ENCODE results near the gene TYMS. TPM values are rescaled to one million over a fixed set of nuclear protein-coding genes. Genes with fewer than 3 reads are reported as not detected.

TYMS gene
- total and polyA plus RNA-seq, 4 donors: 22.1 to 70.3 (median 43.1) TPM

DNA sequence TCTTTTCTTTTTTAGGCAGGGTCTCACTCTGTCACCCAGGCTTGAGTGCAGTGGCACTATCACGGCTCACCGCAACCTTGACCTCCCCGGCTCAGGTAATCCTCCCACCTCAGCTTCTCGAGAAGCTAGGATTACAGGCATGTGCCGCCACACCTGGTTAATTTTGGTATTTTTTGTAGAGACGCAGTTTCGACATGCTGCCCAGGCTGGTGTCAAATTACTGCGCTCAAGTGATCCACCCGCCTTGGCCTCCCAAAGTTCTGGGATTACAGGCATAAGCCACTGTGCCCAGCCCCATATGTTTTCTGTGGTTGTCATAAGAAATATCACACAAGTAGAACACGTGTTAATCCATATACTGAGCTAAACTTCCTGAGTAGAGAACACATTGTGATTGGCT lies 40.3 kb downstream of the TYMS start:
- Histone ChIP-seq H3K27ac (ENCODE audit: low read depth, low read length) (no peak overlapping the region), H3K36me3 (ENCODE audit: control insufficient read depth, insufficient read depth, low read length) (peaks cover 3% of the 10 kb centered on the region), H3K9me3 (ENCODE audit: control insufficient read depth, insufficient read depth, low read length) (no peaks in the 10 kb centered on the region), H3K4me3 (ENCODE audit: low read depth, low read length) (no peak overlapping the region), H3K27me3 (ENCODE audit: control insufficient read depth, insufficient read depth, low read length) (no peaks in the 10 kb centered on the region), H3K4me1 (ENCODE audit: control insufficient read depth, insufficient read depth, low read length) (peaks cover 4% of the 10 kb centered on the region)
- DNase-seq (ENCODE audit: low read depth in 4 of 6, low spot score in 6 of 6): no peak
- WGBS (ENCODE audit: insufficient coverage): 96% methylated on average over 4 of the region's 10 CpGs

DNA sequence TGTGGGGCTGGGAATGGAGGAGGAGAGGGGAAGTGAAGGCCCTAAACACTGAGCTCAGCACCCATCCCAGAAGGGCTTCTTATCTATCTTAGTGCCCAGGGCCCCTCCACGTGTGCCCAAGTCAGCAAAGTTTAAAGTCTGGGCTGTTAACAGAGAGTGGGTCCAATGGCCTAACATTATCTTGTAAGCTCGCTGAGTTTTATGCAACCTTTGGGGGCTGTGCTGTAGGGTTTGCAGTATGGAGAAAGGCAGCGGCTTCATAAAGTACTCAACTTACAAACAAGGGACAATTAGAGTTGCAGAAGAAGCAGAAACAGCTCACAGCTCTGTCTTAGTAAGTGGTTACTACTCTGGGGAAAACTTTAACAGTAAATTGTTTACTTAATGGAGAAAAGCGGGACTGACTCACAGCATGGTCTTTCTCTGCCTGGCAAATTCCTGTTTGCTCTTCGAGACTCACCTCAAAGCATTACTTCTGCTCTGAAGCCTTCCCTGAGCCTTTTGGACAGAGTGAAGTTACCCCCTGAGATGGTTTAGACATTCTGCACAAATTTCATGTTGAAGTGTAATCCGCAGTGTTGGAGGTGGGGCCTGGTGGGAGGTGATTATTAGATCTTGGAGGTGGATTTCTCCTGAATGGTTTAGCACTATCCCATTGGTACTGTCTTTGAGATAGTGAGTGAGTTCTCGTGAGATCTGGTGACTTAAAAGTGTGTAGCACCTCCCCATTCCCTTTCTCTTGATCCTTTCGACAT lies 45.9 kb downstream of the TYMS start:
- WGBS (ENCODE audit: insufficient coverage): 100% methylated on average over 3 of the region's 8 CpGs

DNA sequence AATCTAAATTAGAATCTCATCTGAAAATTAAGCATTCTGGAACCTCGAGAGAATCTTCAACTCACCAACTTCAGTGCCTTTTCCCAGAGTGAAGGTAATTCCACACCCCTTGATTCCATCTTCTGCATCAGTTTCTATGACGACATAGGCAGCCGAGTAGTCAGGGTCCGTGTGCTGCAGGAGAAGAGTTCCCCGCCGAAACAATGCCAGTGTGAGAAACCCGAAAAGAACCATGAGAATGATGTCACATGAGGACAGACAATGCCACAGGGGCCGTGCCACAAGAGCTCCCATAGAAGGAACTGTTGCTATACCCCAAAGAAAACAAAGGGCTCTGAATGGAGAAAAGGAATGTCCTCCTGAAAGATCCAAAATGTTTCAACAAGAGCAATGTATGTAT lies 49.0 kb downstream of the TYMS start:
- H3K4me1 ChIP-seq (ENCODE audit: control insufficient read depth, insufficient read depth, low read length): no peaks in the 10 kb centered on the region
- no peak overlapping the region for H3K4me3 ChIP-seq (ENCODE audit: low read depth, low read length)
- H3K27me3 ChIP-seq (ENCODE audit: control insufficient read depth, insufficient read depth, low read length): no peaks in the 10 kb centered on the region
- WGBS (ENCODE audit: insufficient coverage): 37% methylated on average over 7 of the region's 8 CpGs
- H3K9me3 ChIP-seq (ENCODE audit: control insufficient read depth, insufficient read depth, low read length): no peaks in the 10 kb centered on the region
- H3K36me3 ChIP-seq (ENCODE audit: control insufficient read depth, insufficient read depth, low read length): no peaks in the 10 kb centered on the region
- H3K27ac ChIP-seq (ENCODE audit: low read depth, low read length): no peak overlapping the region
- peak in 1 of 6 donors; percentile 58 for DNase-seq (ENCODE audit: low read depth in 4 of 6, low spot score in 6 of 6)

More for the DNA sequence above, 45.9 kb downstream of the TYMS start:
- Histone ChIP-seq H3K36me3 (ENCODE audit: control insufficient read depth, insufficient read depth, low read length) (no peaks in the 10 kb centered on the region), H3K27ac (ENCODE audit: low read depth, low read length) (no peak overlapping the region), H3K27me3 (ENCODE audit: control insufficient read depth, insufficient read depth, low read length) (no peaks in the 10 kb centered on the region), H3K4me1 (ENCODE audit: control insufficient read depth, insufficient read depth, low read length) (no peaks in the 10 kb centered on the region), H3K4me3 (ENCODE audit: low read depth, low read length) (no peak overlapping the region), H3K9me3 (ENCODE audit: control insufficient read depth, insufficient read depth, low read length) (no peaks in the 10 kb centered on the region)
- DNase-seq (ENCODE audit: low read depth in 4 of 6, low spot score in 6 of 6): peak in 1 of 6 donors; percentile 75

DNA sequence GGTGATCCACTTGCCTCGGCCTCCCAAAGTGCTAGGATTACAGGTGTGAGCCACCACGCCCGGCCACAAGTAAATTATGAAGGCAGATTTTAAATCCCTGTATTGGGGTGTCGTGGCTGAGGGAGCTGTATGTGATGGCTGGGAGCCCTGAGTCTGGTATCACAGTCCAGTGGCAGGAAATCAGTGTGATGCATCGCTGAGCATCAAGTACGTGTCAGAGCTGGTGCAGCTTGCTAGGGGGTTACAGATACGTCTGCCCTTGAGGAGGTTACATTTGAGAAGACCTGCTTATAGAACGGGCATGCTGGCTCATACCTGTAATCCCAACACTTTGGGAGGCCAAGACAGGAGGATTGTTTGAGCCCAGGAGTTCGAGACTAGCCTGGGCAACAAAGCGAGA lies 50.6 kb downstream of the TYMS start:
- no peak overlapping the region for H3K27ac ChIP-seq (ENCODE audit: low read depth, low read length)
- H3K4me3 ChIP-seq (ENCODE audit: low read depth, low read length): no peak overlapping the region
- H3K27me3 ChIP-seq (ENCODE audit: control insufficient read depth, insufficient read depth, low read length): no peaks in the 10 kb centered on the region
- DNase-seq (ENCODE audit: low read depth in 4 of 6, low spot score in 6 of 6): no peak
- peaks cover 9% of the 10 kb centered on the region for H3K4me1 ChIP-seq (ENCODE audit: control insufficient read depth, insufficient read depth, low read length)
- WGBS (ENCODE audit: insufficient coverage): 97% methylated on average over 7 of the region's 10 CpGs
- H3K9me3 ChIP-seq (ENCODE audit: control insufficient read depth, insufficient read depth, low read length): no peaks in the 10 kb centered on the region
- H3K36me3 ChIP-seq (ENCODE audit: control insufficient read depth, insufficient read depth, low read length): no peaks in the 10 kb centered on the region

DNA sequence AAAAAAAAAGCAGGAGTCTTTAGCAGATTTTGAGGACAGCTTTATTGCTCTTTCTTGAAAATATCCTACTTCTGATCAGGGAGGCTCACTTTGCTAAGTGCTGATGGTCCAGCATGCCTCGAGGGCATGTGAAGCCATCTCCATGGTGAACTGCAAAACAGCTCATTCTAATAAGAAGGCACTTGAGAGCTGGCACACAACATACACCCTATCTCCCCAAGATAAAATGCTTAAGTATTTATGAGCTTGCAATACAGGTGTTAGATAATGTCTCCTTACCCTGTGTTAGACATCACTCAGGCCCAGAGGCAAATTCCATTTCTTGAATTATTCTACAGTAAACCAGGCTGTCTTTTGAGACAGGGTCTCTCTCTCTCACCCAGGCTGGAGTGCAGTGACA lies 52.3 kb downstream of the TYMS start:
- Histone ChIP-seq H3K36me3 (ENCODE audit: control insufficient read depth, insufficient read depth, low read length) (no peaks in the 10 kb centered on the region), H3K9me3 (ENCODE audit: control insufficient read depth, insufficient read depth, low read length) (no peaks in the 10 kb centered on the region), H3K27ac (ENCODE audit: low read depth, low read length) (no peak overlapping the region), H3K27me3 (ENCODE audit: control insufficient read depth, insufficient read depth, low read length) (no peaks in the 10 kb centered on the region), H3K4me3 (ENCODE audit: low read depth, low read length) (no peak overlapping the region), H3K4me1 (ENCODE audit: control insufficient read depth, insufficient read depth, low read length) (peaks cover 9% of the 10 kb centered on the region)
- WGBS (ENCODE audit: insufficient coverage): 14% methylated on average over 1 of the region's 1 CpG
- DNase-seq (ENCODE audit: low read depth in 4 of 6, low spot score in 6 of 6): no peak

DNA sequence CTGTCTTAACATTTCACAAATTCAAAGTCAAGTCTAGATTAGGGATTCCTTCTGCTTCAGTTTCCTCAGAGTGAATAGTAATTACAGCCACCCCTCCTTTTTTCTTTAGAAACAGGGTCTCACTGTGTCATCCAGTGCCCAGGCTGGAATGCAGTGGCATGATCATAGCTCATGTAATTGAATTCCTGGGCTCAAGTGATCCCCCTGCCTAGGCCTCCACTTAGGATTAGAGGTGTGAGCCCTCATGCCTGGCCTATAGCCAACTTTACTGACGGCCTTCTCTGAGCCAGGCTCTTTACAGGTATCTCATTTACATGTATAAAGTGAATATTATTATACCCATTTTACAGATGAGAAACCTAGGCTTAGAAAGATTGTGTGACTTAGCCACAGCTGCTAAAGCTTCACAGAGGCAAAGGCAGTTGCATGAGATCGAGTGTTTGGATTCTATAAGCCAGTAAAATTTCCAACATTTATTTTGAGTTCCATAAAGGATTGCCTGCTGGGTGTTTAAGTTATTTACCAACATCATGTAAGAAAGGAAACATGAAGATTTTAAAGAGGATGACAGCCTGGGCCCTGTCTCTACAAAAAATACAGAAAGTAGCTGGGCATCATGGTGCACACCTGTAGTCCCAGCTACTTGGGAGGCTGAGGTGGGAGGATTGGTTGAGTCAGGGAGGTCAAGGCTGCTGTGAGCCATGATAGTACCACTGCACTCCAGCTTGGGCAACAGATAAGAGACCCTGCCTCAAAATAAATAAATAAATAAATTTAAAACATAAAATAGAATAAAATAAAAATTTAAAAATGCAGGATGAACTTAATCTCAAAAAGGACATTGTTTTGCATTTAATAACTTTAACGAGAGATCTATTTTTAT lies 53.2 kb downstream of the TYMS start:
- H3K27ac ChIP-seq (ENCODE audit: low read depth, low read length): no peak overlapping the region
- no peaks in the 10 kb centered on the region for H3K36me3 ChIP-seq (ENCODE audit: control insufficient read depth, insufficient read depth, low read length)
- peaks cover 9% of the 10 kb centered on the region for H3K4me1 ChIP-seq (ENCODE audit: control insufficient read depth, insufficient read depth, low read length)
- DNase-seq (ENCODE audit: low read depth in 4 of 6, low spot score in 6 of 6): no peak
- no CpG with 5 or more reads among the region's 3 CpGs for WGBS (ENCODE audit: insufficient coverage)
- H3K9me3 ChIP-seq (ENCODE audit: control insufficient read depth, insufficient read depth, low read length): no peaks in the 10 kb centered on the region
- peak overlapping the region; percentile 74 for H3K4me3 ChIP-seq (ENCODE audit: low read depth, low read length)
- no peaks in the 10 kb centered on the region for H3K27me3 ChIP-seq (ENCODE audit: control insufficient read depth, insufficient read depth, low read length)

DNA sequence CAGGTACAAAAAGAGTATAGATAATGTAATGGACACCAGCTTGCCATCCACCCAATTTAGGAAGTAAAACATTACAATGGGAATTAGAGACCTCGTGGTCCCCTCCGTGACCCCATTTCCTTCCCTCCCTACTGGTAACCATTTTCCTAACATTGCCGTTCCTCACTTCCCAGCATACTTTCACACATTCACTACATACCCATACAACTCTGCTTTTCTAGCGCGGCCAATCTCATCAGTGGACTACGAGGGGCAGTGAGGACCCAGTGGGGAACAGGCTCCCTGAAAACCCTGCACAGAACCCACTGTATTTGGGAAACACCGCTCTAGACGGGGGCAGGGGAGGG lies 53.8 kb downstream of the TYMS start:
- peak in 1 of 6 donors; percentile 44 for DNase-seq (ENCODE audit: low read depth in 4 of 6, low spot score in 6 of 6)
- no peaks in the 10 kb centered on the region for H3K9me3 ChIP-seq (ENCODE audit: control insufficient read depth, insufficient read depth, low read length)
- 10% methylated on average over 5 of the region's 8 CpGs for WGBS (ENCODE audit: insufficient coverage)

DNA sequence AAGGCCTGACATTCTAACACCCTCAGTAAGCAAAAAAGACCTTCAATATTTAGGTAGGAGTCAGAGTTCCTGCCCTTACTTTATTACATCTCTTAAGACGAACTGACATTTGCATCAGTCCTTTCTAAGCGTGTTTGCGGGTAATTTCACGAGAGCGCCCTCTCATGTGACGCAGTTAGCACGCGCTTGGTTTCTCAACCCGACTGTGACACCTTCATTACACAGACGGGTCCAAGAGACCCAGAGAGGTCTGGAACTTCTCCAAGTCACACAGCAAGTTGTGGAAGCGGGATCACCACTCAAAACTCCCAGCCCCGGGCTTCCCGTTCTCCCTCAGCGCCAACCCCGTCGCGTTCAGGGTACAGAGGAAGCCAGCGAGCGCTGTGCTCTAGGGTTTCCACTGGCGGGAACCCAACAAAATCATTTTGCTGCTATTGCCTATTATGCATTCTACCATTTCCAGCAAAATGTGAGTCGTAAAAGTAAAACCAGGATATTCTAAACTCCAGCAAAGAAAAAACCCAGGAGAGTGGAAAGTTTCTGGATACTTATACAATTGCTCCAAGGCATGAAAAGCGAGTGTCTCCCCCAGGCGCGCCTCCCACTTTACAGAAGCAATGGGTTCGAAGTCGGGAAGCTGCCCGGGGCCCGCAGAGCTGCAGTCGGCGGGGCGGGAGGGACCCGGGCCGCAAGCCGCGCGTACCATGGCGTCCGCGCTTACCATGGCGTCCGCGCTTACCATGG lies 54.4 kb downstream of the TYMS start:
- DNase-seq (ENCODE audit: low read depth in 4 of 6, low spot score in 6 of 6): peak in 4 of 6 donors; percentile 39 to 78 (median 56)
- Histone ChIP-seq H3K9me3 (ENCODE audit: control insufficient read depth, insufficient read depth, low read length) (no peaks in the 10 kb centered on the region), H3K36me3 (ENCODE audit: control insufficient read depth, insufficient read depth, low read length) (no peaks in the 10 kb centered on the region), H3K4me3 (ENCODE audit: low read depth, low read length) (peak overlapping the region; percentile 74), H3K27me3 (ENCODE audit: control insufficient read depth, insufficient read depth, low read length) (no peaks in the 10 kb centered on the region), H3K4me1 (ENCODE audit: control insufficient read depth, insufficient read depth, low read length) (peaks cover 9% of the 10 kb centered on the region), H3K27ac (ENCODE audit: low read depth, low read length) (peak overlapping the region; percentile 64)
- WGBS (ENCODE audit: insufficient coverage): under 1% methylated on average over 39 of the region's 42 CpGs

More for the DNA sequence above, 53.8 kb downstream of the TYMS start:
- no peaks in the 10 kb centered on the region for H3K27me3 ChIP-seq (ENCODE audit: control insufficient read depth, insufficient read depth, low read length)
- peak overlapping the region; percentile 74 for H3K4me3 ChIP-seq (ENCODE audit: low read depth, low read length)
- peaks cover 9% of the 10 kb centered on the region for H3K4me1 ChIP-seq (ENCODE audit: control insufficient read depth, insufficient read depth, low read length)
- H3K36me3 ChIP-seq (ENCODE audit: control insufficient read depth, insufficient read depth, low read length): no peaks in the 10 kb centered on the region
- H3K27ac ChIP-seq (ENCODE audit: low read depth, low read length): peak overlapping the region; percentile 64

DNA sequence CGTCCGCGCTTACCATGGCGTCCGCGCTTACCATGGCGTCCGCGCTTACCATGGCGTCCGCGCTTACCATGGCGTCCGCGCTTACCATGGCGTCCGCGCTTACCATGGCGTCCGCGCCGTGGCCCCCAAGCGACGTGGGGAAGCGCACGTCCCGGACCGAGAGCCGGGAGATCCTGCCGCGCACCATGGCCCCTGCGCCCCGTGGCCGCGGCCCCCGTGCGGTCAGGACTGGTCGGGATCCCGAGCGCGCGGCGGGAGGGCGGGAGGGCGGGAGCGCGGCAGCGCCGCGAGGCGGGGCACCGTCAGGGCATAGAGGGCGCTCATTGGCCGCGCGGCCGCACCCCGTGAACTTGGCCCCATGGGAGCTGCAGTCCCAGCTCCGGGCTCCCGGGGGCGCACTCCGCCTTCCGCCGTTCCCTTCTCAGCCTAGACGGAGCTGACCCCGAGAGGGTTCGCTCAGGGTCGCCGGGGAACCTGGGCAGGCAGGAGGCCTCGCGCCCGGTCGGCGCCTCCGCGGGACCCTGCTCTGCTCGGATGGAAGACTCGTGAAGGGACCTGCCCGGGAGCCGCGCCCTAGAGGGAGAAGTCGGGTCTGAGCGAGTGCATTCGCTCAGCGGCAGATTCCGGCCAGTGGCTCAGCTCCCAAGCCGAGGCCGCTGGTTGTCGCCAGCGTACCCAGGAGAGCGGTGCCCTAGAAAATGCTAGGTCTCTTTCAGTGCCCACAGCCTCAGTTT lies 55.1 kb downstream of the TYMS start, which contains the start of gene ENOSF1:
Gene ENOSF1 (minus strand): TSS at position 230 of the 734 bp plus-strand sequence. CDS start 43 bp downstream, at position 187.
- peak within 1 kb of the TSS; percentile 74 for H3K4me3 ChIP-seq (ENCODE audit: low read depth, low read length)

More for the DNA sequence above, 55.1 kb downstream of the TYMS start, which contains the start of gene ENOSF1:
- Histone ChIP-seq H3K9me3 (ENCODE audit: control insufficient read depth, insufficient read depth, low read length) (no peaks in the 10 kb centered on the region), H3K36me3 (ENCODE audit: control insufficient read depth, insufficient read depth, low read length) (no peaks in the 10 kb centered on the region), H3K4me1 (ENCODE audit: control insufficient read depth, insufficient read depth, low read length) (peaks cover 9% of the 10 kb centered on the region), H3K27ac (ENCODE audit: low read depth, low read length) (peak within 1 kb of the TSS; percentile 64), H3K27me3 (ENCODE audit: control insufficient read depth, insufficient read depth, low read length) (no peaks in the 10 kb centered on the region)
- 4% methylated on average over 85 of the region's 91 CpGs for WGBS (ENCODE audit: insufficient coverage)
- peak in 3 of 6 donors; percentile 18 to 79 (median 54) for DNase-seq (ENCODE audit: low read depth in 4 of 6, low spot score in 6 of 6)

Data from spinal cord (tissue), 10 donors.